ENCODE data around the gene MLLT10. TPM values are rescaled to one million over a fixed set of nuclear protein-coding genes. Genes with fewer than 3 reads are reported as not detected.

MLLT10 gene
- total RNA-seq, 1 experiment from 2014 or later = 48.4 TPM

GRCh38 chr10:21494191-21495001 is 39.6 kb upstream of the MLLT10 start:
- peak in 1 of 2 experiments; percentile 26 for DNase-seq
- ChIA-PET CTCF (no interaction called here), POLR2A (ENCODE audit: unreplicated experiment) (interaction anchor here (0.7 kb wide), 1 partner anchor 207 kb away, joined by 3 read pairs; no protein-coding TSS in a partner anchor)
- Histone ChIP-seq H3K27me3 (ENCODE audit: insufficient read depth, low read depth) (no peaks in the 10 kb centered on the region), H3K4me3 (peak overlapping the region; percentile 81), H3K4me2 (peak overlapping the region; percentile 96), H4K20me1 (ENCODE audit: insufficient read depth) (no peaks in the 10 kb centered on the region), H3K9me2 (ENCODE audit: insufficient read depth) (no peaks in the 10 kb centered on the region), H2AFZ (peak overlapping the region; percentile 69), H3K4me1 (replicated peaks; ENCODE audit: insufficient read depth) (peaks cover 6% of the 10 kb centered on the region), H3K79me2 (ENCODE audit: low read depth) (no peaks in the 10 kb centered on the region), H3K9me3 (ENCODE audit: insufficient read depth, low read depth) (no peaks in the 10 kb centered on the region), H3K27ac (no peak overlapping the region), H3F3A (ENCODE audit: insufficient read depth, low read depth) (no peaks in the 10 kb centered on the region), H3K36me3 (ENCODE audit: low read depth) (no peaks in the 10 kb centered on the region)
- intact Hi-C loops (cut with micrococcal nuclease; ENCODE audit: unreplicated experiment) = loop anchor here (1.0 to 10.0 kb wide), 6 partner anchors 130 to 459 kb away; no protein-coding TSS in a partner anchor
- BruUV-seq (replicated peaks) = no TSS peak
- no peak for TF ChIP-seq EZH2 (IDR thresholded peaks at IDR 0.05; ENCODE audit: low read depth)
- no peak for TF ChIP-seq CTCF (conservative IDR thresholded peaks at IDR 0.05)

- BruUV-seq (replicated peaks) = TSS peak; percentile 25
Measured at GRCh38 chr10:21495002-21495751, 38.9 kb upstream of the MLLT10 start.

More at GRCh38 chr10:21495002-21495751, 38.9 kb upstream of the MLLT10 start:
- H4K20me1 ChIP-seq (ENCODE audit: insufficient read depth) = no peaks in the 10 kb centered on the region
- H3K27me3 ChIP-seq (ENCODE audit: insufficient read depth, low read depth) = no peaks in the 10 kb centered on the region
- TF ChIP-seq CTCF (conservative IDR thresholded peaks at IDR 0.05) = no peak
- TF ChIP-seq EZH2 (IDR thresholded peaks at IDR 0.05; ENCODE audit: low read depth) = no peak
- no peaks in the 10 kb centered on the region for H3K9me2 ChIP-seq (ENCODE audit: insufficient read depth)
- peak overlapping the region; percentile 48 for H3K27ac ChIP-seq
- H2AFZ ChIP-seq = peak overlapping the region; percentile 69
- peaks cover 6% of the 10 kb centered on the region for H3K4me1 ChIP-seq (replicated peaks; ENCODE audit: insufficient read depth)
- CTCF ChIA-PET = interaction anchor here (0.7 to 1.7 kb wide), 6 partner anchors 23 to 458 kb away, joined by 3 to 11 read pairs (median 6); no protein-coding TSS in a partner anchor
- no peaks in the 10 kb centered on the region for H3K36me3 ChIP-seq (ENCODE audit: low read depth)
- H3K4me2 ChIP-seq = peak overlapping the region; percentile 96
- H3F3A ChIP-seq (ENCODE audit: insufficient read depth, low read depth) = no peaks in the 10 kb centered on the region
- peak overlapping the region; percentile 81 for H3K4me3 ChIP-seq
- H3K9me3 ChIP-seq (ENCODE audit: insufficient read depth, low read depth) = no peaks in the 10 kb centered on the region
- POLR2A ChIA-PET (ENCODE audit: unreplicated experiment) = no interaction called here
- intact Hi-C loops (cut with micrococcal nuclease; ENCODE audit: unreplicated experiment) = loop anchor here (1.0 to 10.0 kb wide), 6 partner anchors 131 to 458 kb away; no protein-coding TSS in a partner anchor
- H3K79me2 ChIP-seq (ENCODE audit: low read depth) = no peaks in the 10 kb centered on the region
- no peak for DNase-seq

Data from PC-9 (cell line).